Muscle of back (tissue), 11 donors: ENCODE measurements around the gene NKD2. TPM values are rescaled to one million over a fixed set of nuclear protein-coding genes. Genes with fewer than 3 reads are reported as not detected.

ENCODE experiments used
- DNase-seq, 3 donors: peaks; one replicate each; pipeline versions ENCODE4 v3.0.0 to v3.0.0-alpha.2; 2013
- polyA plus RNA-seq, 10 donors: library from polyadenylated mRNA; unstranded; fragments of 120-200 nt; gene quantifications; one replicate each; pipeline ENCODE4 v1.2.1, GENCODE V29; 2013; ENCODE audit not compliant: insufficient read length in 10 of 10

NKD2 gene
- polyA plus RNA-seq, 10 donors: 1.6 to 19.5 (median 2.4) TPM

GRCh38 chr5:1042626-1043025 is 34.0 kb downstream of the NKD2 start:
- DNase-seq: no peak

DNA sequence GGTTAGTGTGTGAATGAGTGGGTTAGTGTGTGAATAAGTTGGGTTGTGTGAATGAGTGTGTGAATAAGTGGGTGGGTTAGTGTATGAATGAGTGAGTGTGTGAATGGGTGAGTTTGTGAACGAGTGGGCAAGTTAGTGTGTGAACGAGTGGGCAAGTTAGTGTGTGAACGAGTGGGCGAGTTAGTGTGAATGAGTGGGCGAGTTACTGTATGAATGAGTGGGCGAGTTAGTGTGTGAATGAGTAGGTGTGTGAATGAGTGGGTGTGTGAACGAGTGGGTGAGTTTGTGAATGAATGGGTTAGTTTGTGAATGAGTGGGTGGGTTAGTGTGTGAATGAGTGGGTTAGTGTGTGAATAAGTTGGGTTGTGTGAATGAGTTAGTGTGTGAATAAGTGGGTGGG is 34.7 kb downstream of the NKD2 start:
- DNase-seq: no peak

- no peak for DNase-seq
Measured at GRCh38 chr5:1044117-1044516, 35.5 kb downstream of the NKD2 start.

GRCh38 chr5:1045960-1046560 is 37.5 kb downstream of the NKD2 start:
- DNase-seq: no peak

- DNase-seq: no peak
Measured at GRCh38 chr5:1047332-1047965, 38.8 kb downstream of the NKD2 start.

GRCh38 chr5:1048162-1048721 is 39.6 kb downstream of the NKD2 start:
- no peak for DNase-seq

GRCh38 chr5:1048861-1049838 is 40.5 kb downstream of the NKD2 start:
- DNase-seq: no peak

GRCh38 chr5:1050423-1051365 is 42.1 kb downstream of the NKD2 start:
- peak in 1 of 3 donors; percentile 46 for DNase-seq

DNA sequence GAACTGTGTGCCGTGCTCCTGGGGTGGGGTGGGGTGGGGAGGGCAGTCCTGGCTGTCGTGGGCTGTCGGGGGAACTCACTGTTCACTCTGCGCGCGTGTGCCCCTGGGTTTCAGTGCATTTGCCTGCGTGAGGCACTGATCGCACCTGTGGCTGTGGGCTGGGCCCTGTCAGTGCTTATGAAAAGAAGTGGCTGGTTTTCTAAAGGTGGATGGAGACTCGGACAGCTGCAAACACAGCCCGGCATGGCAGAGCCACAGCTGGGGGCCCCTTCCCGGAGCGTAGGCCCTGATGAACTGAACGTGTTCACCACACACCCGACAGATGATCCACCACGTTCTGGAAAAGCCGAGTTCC is 42.7 kb downstream of the NKD2 start:
- peak in 1 of 3 donors; percentile 7 for DNase-seq

DNA sequence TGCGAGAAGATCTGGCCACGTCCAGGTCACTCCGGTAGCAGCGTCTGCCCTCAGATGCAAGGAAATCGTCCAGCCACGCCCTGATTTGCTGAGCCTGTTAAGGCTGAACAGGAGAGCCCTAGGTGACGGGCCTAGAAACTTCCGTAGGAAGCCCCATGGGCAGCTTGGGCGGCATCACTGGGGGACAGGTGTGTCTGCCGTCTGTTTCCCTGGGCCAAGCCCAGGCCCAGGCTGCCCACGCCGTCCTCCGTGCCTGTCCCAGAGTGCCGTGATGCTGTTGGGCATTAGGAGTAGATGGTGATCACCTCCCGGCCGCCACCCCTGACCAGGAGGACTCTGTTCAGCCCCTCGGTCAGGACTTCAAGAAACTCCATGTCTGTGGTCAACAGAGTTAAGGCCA is 43.5 kb downstream of the NKD2 start:
- DNase-seq: no peak

GRCh38 chr5:1052641-1053390 is 44.2 kb downstream of the NKD2 start:
- DNase-seq: no peak

DNA sequence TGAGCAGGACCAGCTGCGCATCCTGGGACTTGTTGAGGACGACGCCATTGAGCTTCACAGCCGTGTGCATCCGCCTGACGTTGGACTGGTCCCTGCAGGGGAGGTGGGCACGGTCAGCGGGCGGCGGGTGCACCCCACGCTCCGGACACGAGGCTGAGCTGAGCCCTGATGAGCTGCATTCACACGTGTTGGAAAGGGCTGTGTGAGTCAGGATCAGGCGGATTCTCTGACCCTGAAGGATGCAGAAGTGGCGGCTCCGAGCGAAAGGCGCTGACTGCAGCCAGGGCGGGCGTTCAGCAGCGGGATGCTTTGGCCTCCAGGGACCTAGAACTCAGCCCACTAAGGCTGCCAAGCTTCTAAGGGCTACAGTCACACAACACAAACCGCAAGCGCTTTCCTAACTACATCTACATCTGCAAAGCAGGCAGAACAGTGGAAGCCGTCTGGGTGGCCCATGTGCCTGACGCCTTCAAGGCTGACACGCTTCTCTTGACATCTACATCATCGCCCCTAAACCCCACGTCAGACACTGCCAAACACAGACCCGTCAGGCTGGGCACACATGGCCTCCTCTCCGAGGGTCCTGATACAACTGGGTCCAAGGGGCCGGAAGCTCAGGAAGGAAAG is 44.9 kb downstream of the NKD2 start:
- peak in 2 of 3 donors; percentile 7 to 55 for DNase-seq

DNA sequence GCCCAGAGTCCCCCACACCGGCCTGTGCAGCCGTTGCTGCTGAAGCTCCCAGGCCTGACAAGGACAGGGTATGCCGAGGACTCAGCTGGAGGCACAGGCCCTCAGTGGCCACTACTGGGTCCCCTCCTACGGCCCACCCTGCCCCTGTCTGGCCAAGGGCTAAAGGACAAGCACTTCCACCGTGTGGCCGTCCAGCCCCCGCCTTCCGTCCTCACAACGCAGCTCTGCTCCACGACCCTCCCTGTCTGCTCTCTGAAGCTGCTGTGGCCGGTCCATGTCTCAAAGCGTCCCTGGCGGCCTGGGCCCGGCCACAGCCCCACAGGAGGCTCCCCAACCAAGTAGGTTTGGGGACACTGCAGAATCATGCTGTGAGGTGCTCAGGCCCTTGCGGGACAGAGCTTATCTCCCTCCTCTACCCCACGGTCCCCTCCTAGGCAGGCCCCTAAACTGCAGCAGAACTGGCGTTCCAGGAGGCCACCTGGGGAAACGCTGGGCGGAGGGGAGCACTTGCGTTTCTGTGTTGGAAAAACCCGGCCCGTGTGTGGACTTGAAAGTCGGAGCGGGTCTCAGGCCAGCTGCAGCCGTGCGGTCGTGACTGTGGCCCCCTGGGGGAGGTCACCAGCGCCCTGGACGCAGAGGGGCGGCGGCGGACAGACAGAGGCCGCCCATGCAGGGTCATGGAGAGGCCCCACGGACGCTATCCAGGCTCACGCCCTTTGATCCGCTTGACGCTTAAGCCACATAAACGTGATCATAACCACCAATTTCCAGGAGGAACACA is 45.6 kb downstream of the NKD2 start:
- peak in 1 of 3 donors; percentile 49 for DNase-seq

GRCh38 chr5:1054799-1055775 is 46.5 kb downstream of the NKD2 start:
- no peak for DNase-seq

DNA sequence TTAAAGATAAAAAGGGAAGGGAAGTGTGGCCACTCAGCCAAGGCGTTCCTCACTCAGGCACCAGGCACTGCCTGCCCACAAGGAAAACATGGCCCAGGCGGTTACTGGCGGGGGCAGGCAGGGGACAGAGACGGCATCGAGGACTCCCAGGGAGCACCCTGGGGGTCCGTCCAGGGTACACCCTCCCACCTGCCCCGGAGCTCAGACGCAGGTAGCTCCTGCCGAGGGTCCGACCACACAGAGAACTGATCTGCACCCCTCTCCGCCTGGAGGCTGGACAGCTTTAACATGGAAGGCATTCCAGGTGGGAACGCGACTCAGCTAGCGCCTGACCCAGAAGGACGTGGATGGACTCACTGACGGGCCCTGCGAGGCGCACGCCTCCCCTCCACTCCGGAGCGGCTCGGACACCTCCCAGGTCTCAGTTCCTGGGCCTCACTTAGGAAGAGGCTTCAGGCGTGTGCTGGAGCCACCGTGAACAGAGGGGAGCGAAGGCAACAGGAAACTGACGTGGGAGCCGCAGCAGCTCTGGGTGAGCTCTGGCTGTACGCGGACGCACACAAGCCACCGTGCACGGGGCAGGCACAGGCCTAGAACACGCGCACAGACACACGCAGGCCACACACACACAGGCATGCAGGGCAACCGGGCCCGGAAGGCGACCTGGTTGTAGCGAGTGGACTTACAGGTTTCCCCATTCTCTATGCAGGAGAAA is 47.5 kb downstream of the NKD2 start:
- no peak for DNase-seq

- DNase-seq: no peak
Measured at GRCh38 chr5:1056611-1057484, 48.2 kb downstream of the NKD2 start.
